ENCODE results near the gene TMEM41B.

DNA sequence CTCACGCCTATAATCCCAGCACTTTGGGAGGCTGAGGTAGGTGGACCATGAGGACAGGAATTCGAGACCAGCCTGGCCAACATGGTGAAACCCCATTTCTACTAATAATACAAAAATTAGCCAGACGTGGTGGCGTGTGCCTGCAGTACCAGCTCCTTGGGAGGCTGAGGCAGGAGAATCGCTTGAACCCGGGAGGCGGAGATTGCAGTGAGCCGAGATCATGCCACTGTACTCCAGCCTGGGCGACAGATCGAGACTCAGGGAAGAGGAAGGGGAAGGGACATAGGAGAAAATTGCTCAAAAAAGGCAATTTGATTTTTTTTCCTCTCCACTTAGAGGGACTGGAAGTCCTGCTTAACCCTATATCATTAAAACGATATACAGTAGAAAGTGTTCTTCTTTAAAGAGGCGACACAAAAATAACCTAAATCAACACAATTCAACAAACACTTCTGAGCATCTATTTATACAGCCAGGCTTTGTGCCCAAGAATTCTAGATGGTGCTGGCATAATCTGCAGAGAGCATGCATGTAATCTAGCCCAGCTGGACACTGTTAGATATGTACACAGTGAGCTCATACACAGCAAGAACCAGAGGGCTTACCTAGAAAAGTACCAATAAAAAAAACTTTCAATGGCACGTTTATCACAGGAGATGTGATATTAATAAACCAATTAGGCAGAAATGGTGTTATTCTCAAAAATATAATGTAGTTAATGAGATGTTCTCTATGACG lies 28.4 kb downstream of the TMEM41B start:
- TF ChIP-seq, protein P1, sequence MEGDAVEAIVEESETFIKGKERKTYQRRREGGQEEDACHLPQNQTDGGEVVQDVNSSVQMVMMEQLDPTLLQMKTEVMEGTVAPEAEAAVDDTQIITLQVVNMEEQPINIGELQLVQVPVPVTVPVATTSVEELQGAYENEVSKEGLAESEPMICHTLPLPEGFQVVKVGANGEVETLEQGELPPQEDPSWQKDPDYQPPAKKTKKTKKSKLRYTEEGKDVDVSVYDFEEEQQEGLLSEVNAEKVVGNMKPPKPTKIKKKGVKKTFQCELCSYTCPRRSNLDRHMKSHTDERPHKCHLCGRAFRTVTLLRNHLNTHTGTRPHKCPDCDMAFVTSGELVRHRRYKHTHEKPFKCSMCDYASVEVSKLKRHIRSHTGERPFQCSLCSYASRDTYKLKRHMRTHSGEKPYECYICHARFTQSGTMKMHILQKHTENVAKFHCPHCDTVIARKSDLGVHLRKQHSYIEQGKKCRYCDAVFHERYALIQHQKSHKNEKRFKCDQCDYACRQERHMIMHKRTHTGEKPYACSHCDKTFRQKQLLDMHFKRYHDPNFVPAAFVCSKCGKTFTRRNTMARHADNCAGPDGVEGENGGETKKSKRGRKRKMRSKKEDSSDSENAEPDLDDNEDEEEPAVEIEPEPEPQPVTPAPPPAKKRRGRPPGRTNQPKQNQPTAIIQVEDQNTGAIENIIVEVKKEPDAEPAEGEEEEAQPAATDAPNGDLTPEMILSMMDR (IDR thresholded peaks at IDR 0.05 in 2 of 3, conservative IDR thresholded peaks at IDR 0.05 in 1 of 3; ENCODE audit: borderline replicate concordance in 1 of 3, insufficient read depth in 1 of 3, low read depth in 2 of 3, low read length in 2 of 3) = no peak
- TF ChIP-seq, protein P2, sequence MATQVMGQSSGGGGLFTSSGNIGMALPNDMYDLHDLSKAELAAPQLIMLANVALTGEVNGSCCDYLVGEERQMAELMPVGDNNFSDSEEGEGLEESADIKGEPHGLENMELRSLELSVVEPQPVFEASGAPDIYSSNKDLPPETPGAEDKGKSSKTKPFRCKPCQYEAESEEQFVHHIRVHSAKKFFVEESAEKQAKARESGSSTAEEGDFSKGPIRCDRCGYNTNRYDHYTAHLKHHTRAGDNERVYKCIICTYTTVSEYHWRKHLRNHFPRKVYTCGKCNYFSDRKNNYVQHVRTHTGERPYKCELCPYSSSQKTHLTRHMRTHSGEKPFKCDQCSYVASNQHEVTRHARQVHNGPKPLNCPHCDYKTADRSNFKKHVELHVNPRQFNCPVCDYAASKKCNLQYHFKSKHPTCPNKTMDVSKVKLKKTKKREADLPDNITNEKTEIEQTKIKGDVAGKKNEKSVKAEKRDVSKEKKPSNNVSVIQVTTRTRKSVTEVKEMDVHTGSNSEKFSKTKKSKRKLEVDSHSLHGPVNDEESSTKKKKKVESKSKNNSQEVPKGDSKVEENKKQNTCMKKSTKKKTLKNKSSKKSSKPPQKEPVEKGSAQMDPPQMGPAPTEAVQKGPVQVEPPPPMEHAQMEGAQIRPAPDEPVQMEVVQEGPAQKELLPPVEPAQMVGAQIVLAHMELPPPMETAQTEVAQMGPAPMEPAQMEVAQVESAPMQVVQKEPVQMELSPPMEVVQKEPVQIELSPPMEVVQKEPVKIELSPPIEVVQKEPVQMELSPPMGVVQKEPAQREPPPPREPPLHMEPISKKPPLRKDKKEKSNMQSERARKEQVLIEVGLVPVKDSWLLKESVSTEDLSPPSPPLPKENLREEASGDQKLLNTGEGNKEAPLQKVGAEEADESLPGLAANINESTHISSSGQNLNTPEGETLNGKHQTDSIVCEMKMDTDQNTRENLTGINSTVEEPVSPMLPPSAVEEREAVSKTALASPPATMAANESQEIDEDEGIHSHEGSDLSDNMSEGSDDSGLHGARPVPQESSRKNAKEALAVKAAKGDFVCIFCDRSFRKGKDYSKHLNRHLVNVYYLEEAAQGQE (IDR thresholded peaks at IDR 0.05; ENCODE audit: low read depth) = no peak
- TF ChIP-seq POLR2A (IDR thresholded peaks at IDR 0.05; ENCODE audit: borderline replicate concordance, extremely low read depth, insufficient read depth, insufficient read length) (no peak), POLR2AphosphoS5 (IDR thresholded peaks at IDR 0.05; ENCODE audit: low read depth, low read length) (no peak), RAD21 (IDR thresholded peaks at IDR 0.05; ENCODE audit: low read depth) (no peak), EZH2phosphoT487 (IDR thresholded peaks at IDR 0.05; ENCODE audit: borderline replicate concordance) (no peak), SRF (IDR thresholded peaks at IDR 0.05; ENCODE audit: low read depth) (no peak), EZH2 (IDR thresholded peaks at IDR 0.05) (no peak), YY1 (IDR thresholded peaks at IDR 0.05; ENCODE audit: extremely low read depth, insufficient replicate concordance, low read depth, low read length) (no peak), CEBPB (IDR thresholded peaks at IDR 0.05; ENCODE audit: low read depth) (no peak), SIN3A (IDR thresholded peaks at IDR 0.05; ENCODE audit: low read depth) (no peak)
- TF ChIP-seq, protein P3, sequence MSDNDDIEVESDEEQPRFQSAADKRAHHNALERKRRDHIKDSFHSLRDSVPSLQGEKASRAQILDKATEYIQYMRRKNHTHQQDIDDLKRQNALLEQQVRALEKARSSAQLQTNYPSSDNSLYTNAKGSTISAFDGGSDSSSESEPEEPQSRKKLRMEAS (IDR thresholded peaks at IDR 0.05) = no peak

Data from HCT116 (cell line).